NCI-H2196 (cell line): ENCODE data around the gene SLC25A24.

Source experiments
- DNase-seq: peaks from one replicate; lab custom pipeline; 2025; ENCODE audit not compliant: unreplicated experiment; lab: John Stamatoyannopoulos, UW

The SLC25A24 gene

GRCh38 chr1:108107658-108108057 is 92.5 kb downstream of the SLC25A24 start:
- no peak for DNase-seq

GRCh38 chr1:108106775-108107174 is 93.4 kb downstream of the SLC25A24 start:
- no peak for DNase-seq

- DNase-seq = no peak
Observed at GRCh38 chr1:108100148-108100547, 100.0 kb downstream of the SLC25A24 start.

DNA sequence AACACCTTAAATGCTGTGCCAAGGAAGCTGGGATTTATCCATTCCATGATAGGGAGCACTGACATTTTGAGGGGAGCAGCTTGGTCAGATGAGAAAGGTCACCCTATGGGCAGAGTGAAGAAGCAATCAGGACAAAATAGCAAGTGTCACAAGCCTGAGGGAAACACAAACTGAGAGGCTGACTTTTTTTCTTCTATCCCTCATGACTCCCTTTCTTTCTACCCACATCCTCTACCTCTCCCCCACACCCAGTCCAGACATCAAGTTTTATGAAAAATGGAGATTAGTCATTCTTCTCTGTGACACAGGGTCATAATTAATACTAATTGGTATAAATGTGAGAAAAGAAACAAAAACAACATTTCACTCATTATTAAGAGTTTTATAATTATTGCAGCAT is 103.1 kb downstream of the SLC25A24 start:
- no peak for DNase-seq

DNA sequence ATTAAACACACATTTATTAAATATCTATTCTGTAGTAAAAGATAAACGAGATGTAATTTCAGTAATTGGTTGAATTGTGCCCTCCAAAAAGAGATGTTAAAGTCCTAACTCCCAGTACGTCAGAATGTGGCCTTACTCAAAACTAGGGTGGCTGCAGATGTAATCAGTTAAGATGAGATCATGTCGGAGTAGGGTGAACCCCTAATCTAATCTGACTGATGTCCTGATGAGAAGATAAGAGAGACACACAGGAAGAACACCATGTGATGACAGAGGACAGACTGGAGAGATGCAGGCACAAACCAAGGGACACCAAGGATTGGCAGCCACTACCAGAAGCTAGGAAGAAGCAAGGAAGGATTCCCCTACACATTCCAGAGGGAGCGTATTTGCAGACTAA is 104.1 kb downstream of the SLC25A24 start:
- no peak for DNase-seq

DNA sequence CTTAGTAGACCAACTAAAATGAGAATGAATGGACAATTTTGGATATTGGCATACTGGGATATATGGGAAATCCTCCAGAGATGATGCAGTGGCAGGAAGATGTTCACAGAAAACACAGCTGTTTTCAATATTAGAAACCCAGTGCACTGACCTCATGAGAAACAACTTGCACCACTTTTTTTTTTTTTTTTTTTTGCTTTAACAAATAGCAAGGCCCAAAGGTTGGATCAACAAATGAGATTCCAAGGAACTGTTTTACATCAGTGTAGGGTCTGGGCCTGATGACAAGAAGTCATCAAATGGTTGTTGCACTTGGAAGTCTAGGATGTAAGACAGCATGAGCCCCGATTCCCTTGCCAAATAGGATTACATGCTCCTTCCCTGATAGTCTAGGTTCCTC is 110.7 kb downstream of the SLC25A24 start:
- no peak for DNase-seq

GRCh38 chr1:108085628-108086027 is 114.5 kb downstream of the SLC25A24 start:
- no peak for DNase-seq

DNA sequence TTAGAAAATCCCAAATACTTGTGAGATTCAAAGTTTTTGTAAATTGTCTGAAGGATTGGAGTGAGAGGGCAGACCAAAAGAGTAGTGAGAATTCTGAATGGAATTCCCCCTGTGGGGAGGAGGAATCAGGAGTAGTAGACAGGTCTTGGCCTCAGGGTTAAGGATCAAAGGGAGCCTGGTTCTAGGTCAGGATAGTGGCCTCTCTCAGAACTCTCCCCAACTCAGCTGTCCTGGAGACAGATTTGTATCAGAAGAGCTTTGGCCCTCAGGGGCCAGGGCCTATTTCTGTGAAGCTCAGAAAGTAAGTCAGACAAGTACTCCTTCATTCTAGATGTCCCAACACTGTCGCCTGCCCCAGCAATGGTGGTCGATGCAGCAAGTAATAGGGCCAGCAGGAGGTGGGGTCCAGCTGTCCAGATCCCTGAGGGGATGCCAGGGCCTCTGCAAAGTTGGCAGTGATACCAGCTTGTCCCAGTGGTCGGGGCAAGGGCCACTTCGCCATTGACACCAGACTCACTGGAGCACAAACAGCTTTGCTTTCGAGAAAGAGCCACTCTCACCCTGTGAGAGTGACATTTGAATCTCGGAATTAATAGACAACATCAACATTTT is 115.2 kb downstream of the SLC25A24 start:
- no peak for DNase-seq
